ENCODE results near the gene CCSER1.

GRCh38 chr4:91427171-91427570 lies 1300.0 kb downstream of the CCSER1 start:
- TF ChIP-seq CTCF (IDR thresholded peaks at IDR 0.05; ENCODE audit: low read depth, low read length, poor library complexity, severe bottlenecking) (no peak), EZH2phosphoT487 (IDR thresholded peaks at IDR 0.05; ENCODE audit: borderline replicate concordance, low read length) (no peak)
